Measurements from ENCODE around the gene TCFL5.

- no peak for TF ChIP-seq CTCF (IDR thresholded peaks at IDR 0.05; ENCODE audit: insufficient read depth, low read length, poor library complexity, severe bottlenecking)
- no peak for TF ChIP-seq EZH2phosphoT487 (conservative IDR thresholded peaks at IDR 0.05; ENCODE audit: low read length)
These were observed 18.0 kb downstream of the TCFL5 start for GRCh38 chr20:62843656-62844055.

Measured in SU-DHL-6 (cell line).